ENCODE measurements around the gene NR3C1.

Gene NR3C1

DNA sequence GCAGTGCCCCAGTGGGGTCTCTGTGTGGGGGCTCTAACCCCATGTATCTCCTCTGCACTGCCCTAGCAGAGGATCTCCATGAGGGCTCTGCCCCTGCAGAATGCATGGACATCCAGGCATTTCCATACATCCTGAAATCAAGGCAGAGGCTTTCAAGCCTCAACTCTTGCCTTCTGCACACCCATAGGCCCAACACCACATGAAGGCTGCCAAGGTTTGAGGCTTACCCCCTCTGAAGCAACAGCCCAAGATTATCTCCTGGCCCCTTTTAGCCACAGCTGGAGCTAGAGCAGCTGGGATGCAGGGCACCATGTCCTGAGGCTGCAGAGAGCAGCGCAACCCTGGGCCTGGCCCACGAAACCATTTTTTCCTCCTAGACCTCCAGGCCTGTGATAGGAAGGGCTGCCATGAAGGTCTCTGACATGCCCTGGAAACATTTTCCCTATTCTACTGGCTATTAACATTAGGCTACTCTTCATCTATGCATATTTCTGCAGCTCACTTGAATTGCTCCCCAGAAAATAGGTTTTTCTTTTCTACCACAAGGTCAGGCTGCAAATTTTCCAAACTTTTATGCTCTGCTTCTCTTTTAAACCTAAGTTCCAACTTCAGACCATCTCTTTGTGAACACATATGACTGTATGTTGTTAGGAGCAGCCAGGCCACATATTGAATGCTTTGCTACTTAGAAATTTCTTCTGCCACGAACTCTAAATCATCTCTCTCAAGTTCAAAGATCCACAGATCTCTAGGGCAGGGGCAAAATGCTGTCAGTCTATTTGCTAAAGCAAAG lies 18.4 kb downstream of the NR3C1 start:
- peaks cover 5% of the 10 kb centered on the region for H3K9me3 ChIP-seq (ENCODE audit: low read length)
- no peaks in the 10 kb centered on the region for H3K4me1 ChIP-seq (ENCODE audit: insufficient read depth, low read length)
- H3K4me3 ChIP-seq (ENCODE audit: low read length) = no peak overlapping the region
- H3K36me3 ChIP-seq (ENCODE audit: insufficient read depth, low read length) = no peaks in the 10 kb centered on the region
- H3K27me3 ChIP-seq (ENCODE audit: insufficient read depth, low read length) = no peaks in the 10 kb centered on the region
- no peak overlapping the region for H2AFZ ChIP-seq (ENCODE audit: low read depth, low read length)

DNA sequence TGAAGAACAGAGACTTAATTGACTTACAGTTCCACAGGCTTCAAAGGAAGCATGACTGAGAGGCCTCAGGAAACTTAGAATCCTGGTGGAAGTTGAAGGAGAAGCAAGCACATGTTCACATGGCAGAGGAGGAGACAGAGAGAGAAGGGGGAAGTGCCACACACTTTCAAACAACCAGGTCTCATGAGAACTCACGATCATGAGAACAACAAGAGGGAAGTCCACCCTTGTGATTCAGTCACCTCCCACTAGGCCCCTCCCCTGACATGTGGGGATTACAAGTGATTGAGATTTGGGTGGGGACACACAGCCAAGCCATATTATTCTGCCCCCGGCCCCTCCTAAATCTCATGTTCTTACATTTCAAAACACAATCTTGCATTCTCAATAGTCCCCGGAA lies 19.5 kb downstream of the NR3C1 start:
- Histone ChIP-seq H3K4me1 (ENCODE audit: insufficient read depth, low read length) (no peaks in the 10 kb centered on the region), H3K36me3 (ENCODE audit: insufficient read depth, low read length) (no peaks in the 10 kb centered on the region), H3K27me3 (ENCODE audit: insufficient read depth, low read length) (no peaks in the 10 kb centered on the region), H3K9me3 (ENCODE audit: low read length) (peaks cover 5% of the 10 kb centered on the region), H3K4me3 (ENCODE audit: low read length) (no peak overlapping the region), H2AFZ (ENCODE audit: low read depth, low read length) (no peak overlapping the region)

DNA sequence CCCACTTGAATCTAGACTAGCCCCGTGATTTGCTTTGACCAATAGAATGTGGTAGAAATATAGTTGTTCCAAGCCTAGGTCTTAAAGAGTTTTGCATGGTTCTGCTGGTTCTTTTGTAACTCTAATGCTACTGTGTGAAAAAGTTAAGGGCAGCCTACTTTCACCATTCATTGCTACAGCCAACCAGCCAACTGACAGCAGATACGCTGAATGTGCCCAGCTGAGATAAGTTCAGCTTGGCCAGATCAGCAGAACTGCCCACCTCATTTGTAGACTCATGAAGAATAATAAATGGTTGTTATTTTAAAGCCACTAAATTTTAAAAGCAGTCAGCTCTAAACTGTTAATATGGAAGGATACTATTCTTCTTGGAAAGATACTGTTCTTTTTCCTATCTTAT lies 23.9 kb downstream of the NR3C1 start:
- Histone ChIP-seq H3K36me3 (ENCODE audit: insufficient read depth, low read length) (no peaks in the 10 kb centered on the region), H3K4me3 (ENCODE audit: low read length) (no peak overlapping the region), H3K27me3 (ENCODE audit: insufficient read depth, low read length) (no peaks in the 10 kb centered on the region), H3K4me1 (ENCODE audit: insufficient read depth, low read length) (no peaks in the 10 kb centered on the region), H2AFZ (ENCODE audit: low read depth, low read length) (no peak overlapping the region), H3K9me3 (ENCODE audit: low read length) (peaks cover 2% of the 10 kb centered on the region)

DNA sequence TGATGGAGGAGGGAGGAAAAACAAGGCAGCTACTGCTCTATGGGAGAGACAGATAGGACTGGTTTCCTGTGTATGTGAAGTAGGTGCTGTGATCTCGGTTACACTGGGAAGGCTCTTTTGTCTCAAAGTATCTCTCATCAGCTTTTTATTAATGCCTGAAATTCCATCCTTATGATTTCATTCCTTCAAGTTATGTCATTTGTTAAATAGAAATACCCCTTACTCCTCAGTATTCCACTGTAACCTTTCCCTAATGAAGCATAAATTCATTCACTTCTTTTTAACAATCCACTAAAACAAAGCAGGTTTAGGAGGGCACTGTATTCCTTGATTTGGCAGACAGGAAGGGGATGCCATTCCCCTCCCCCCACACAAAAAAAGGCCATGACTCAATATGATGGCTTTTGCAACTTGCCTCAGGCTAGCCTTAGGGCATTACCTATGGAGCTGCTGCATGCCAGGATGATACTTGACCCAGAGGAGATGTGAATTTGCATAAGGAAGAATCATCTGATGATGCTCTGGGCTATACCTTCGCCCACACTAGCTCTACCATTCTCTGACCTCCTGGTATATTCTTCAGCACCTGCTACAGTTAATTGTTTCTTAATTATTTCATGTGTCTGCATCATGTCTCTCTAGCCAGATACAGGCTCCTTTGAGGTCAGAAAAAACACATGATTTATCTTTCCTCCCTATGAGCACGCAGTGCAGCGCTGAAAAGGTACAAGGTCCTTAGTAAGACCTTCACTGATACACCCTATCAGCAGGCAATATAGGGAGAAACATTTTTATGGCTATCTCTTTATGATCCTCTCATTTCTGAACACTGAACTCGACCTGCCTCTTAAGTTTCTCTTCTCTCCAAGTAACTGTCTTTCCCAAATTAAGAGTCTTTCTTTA lies 26.3 kb downstream of the NR3C1 start:
- H3K4me3 ChIP-seq (ENCODE audit: low read length) = no peak overlapping the region
- H3K27me3 ChIP-seq (ENCODE audit: insufficient read depth, low read length) = no peaks in the 10 kb centered on the region
- no peaks in the 10 kb centered on the region for H3K9me3 ChIP-seq (ENCODE audit: low read length)
- H3K36me3 ChIP-seq (ENCODE audit: insufficient read depth, low read length) = no peaks in the 10 kb centered on the region
- no peaks in the 10 kb centered on the region for H3K4me1 ChIP-seq (ENCODE audit: insufficient read depth, low read length)
- H2AFZ ChIP-seq (ENCODE audit: low read depth, low read length) = no peak overlapping the region

DNA sequence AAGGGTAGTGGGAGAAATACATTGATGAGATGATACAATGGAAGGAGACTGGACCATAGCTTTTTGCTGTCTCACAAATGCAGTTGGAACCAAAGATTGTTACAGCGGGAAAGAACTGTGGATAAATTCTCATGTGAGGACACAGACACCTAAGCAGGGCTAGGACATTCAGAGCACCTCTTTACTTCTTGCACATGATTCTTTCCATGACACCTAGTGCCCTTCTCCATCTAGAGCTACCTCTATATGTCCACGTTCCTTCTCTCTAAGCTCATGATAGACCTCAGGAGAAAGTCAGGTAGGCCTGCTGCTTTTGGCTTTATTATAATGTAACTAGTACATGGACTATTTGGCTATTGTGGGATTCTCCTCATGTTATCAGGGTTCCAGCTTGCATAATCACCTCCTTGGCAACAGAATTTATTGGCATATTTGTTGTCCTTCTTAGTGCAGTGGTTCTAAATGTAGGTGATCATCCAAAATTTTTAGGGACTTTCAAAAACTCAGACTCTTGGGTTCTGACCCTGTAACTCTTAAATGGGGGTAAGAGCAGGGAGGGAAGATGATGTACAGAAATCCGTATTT lies 27.2 kb downstream of the NR3C1 start:
- no peaks in the 10 kb centered on the region for H3K27me3 ChIP-seq (ENCODE audit: insufficient read depth, low read length)

DNA sequence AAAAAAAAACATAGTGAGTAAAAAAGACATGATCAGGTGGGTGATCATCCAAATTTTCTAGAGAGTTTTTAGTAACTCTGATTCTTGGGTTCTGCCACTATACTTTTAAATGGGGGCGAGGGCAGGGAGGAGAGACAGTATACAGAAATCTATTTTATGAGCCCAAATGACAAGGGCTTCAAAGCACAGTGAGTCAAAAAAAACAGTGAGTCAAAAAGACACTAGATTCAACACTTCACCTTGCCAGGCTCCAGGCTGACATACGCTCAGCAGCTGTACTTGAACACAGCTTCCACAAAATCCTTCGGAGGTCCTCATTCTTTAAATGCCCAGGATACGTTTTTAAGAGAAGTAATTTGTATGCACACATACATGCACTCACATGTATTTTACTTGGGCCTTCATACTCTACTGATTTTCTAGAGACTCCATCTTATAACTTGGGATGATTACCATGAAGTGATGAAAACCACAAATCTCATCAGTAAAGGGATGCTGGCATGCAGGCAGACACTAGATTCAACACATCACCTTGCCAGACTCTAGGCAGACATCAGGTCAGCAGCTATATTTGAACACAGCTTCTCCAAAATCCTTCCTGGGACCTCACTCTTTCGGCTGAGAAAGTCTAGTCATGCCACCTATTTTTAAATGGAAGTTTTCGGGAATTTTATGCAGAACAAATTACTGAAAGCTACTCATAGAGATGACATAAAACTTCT lies 28.8 kb downstream of the NR3C1 start:
- Histone ChIP-seq H3K4me3 (ENCODE audit: low read length) (no peak overlapping the region), H2AFZ (ENCODE audit: low read depth, low read length) (no peak overlapping the region), H3K36me3 (ENCODE audit: insufficient read depth, low read length) (no peaks in the 10 kb centered on the region), H3K4me1 (ENCODE audit: insufficient read depth, low read length) (no peaks in the 10 kb centered on the region), H3K9me3 (ENCODE audit: low read length) (no peaks in the 10 kb centered on the region), H3K27me3 (ENCODE audit: insufficient read depth, low read length) (no peaks in the 10 kb centered on the region)

More for the DNA sequence above, 27.2 kb downstream of the NR3C1 start:
- no peaks in the 10 kb centered on the region for H3K4me1 ChIP-seq (ENCODE audit: insufficient read depth, low read length)
- no peak overlapping the region for H3K4me3 ChIP-seq (ENCODE audit: low read length)
- no peaks in the 10 kb centered on the region for H3K9me3 ChIP-seq (ENCODE audit: low read length)
- H2AFZ ChIP-seq (ENCODE audit: low read depth, low read length) = no peak overlapping the region
- H3K36me3 ChIP-seq (ENCODE audit: insufficient read depth, low read length) = no peaks in the 10 kb centered on the region

DNA sequence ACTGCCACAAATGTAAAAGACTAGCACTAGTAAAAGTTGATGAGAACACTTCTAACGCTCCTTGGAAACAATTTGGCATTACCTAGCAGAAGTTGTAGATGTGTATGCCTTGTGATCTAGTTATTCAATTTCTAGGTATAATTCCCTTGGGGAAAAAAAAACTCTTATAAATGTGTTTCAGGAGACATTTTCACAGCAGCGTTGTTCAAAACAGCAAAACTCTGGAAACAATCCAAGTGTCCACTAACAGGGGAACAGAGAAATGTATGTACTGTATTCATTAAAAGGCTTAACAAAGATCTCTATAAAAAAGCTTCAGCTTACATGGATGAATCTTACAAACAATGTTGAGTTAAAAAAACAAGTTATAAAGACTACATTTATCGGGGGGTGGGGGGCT lies 30.4 kb downstream of the NR3C1 start:
- Histone ChIP-seq H3K36me3 (ENCODE audit: insufficient read depth, low read length) (no peaks in the 10 kb centered on the region), H2AFZ (ENCODE audit: low read depth, low read length) (no peak overlapping the region), H3K4me1 (ENCODE audit: insufficient read depth, low read length) (no peaks in the 10 kb centered on the region), H3K4me3 (ENCODE audit: low read length) (no peak overlapping the region), H3K9me3 (ENCODE audit: low read length) (no peaks in the 10 kb centered on the region), H3K27me3 (ENCODE audit: insufficient read depth, low read length) (no peaks in the 10 kb centered on the region)

DNA sequence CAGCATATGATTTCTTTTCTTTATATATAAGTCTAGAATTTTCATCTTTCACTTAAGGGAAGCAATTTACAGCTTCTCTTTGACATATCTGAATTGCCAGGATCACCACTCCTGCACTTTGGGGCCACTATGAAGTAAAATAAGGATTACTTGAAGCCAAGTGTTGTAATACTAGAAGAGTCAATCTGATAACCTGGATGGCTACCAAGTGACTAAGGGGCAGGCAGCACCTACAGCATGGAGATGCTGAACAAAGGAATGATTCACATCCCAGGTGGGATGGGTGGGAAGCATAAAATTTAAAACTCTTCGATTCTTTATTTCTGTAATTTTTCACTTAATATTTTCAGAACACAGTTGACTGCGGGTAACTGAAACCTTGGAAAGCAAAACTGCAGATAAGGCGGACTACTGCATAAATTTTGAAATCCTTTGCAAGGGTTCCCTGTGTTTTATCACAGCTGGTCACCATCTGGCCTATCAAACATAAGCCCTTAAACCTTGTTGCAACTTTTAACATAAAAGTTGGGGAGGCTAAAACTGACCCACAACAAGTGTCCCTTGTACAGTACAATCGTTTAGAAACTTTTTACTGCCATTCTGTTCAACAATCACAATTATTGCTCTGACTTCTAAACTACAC lies 31.2 kb downstream of the NR3C1 start:
- no peak overlapping the region for H2AFZ ChIP-seq (ENCODE audit: low read depth, low read length)
- H3K36me3 ChIP-seq (ENCODE audit: insufficient read depth, low read length) = no peaks in the 10 kb centered on the region
- H3K4me1 ChIP-seq (ENCODE audit: insufficient read depth, low read length) = no peaks in the 10 kb centered on the region
- no peaks in the 10 kb centered on the region for H3K27me3 ChIP-seq (ENCODE audit: insufficient read depth, low read length)
- H3K9me3 ChIP-seq (ENCODE audit: low read length) = no peaks in the 10 kb centered on the region
- no peak overlapping the region for H3K4me3 ChIP-seq (ENCODE audit: low read length)

DNA sequence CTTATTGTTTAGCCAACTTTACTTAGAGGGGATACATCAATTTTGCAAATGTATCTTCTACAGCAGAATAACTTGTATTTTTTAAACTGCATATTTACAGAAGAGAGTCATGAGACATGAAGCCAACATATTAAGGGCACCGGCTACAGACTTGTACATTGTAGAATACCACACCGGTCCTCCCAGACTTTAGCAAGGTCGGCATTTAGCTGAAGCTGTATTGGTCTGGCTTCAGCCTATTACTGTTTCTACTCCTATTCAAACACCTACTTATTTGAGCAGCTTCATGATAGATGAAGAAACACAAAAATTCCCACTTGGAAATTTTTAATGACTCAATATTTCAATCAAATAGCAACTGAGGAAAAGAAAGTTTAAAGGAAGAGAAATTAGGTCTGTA lies 33.0 kb downstream of the NR3C1 start:
- Histone ChIP-seq H3K36me3 (ENCODE audit: insufficient read depth, low read length) (no peaks in the 10 kb centered on the region), H3K9me3 (ENCODE audit: low read length) (no peaks in the 10 kb centered on the region), H3K27me3 (ENCODE audit: insufficient read depth, low read length) (no peaks in the 10 kb centered on the region), H3K4me3 (ENCODE audit: low read length) (no peak overlapping the region), H2AFZ (ENCODE audit: low read depth, low read length) (no peak overlapping the region), H3K4me1 (ENCODE audit: insufficient read depth, low read length) (no peaks in the 10 kb centered on the region)

DNA sequence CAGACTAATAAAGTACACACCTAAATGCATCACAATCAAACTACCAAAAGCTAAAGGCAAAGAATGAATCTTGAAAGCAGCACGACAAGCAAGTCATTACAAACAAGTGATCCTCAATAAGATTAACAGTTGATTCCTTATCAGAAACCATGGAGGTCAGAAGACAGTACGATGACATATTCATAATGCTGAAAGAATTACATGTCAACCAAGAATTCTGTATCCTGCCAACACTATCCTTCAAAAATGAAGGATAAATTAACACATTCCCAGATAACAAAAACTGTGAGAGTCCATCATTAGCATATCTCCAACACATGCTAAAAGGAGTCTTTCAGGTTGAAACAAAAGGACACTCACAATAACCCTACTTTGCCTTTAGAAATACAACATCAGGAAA lies 39.4 kb downstream of the NR3C1 start:
- no peaks in the 10 kb centered on the region for H3K4me1 ChIP-seq (ENCODE audit: insufficient read depth, low read length)
- no peak overlapping the region for H3K4me3 ChIP-seq (ENCODE audit: low read length)
- no peaks in the 10 kb centered on the region for H3K9me3 ChIP-seq (ENCODE audit: low read length)
- no peaks in the 10 kb centered on the region for H3K27me3 ChIP-seq (ENCODE audit: insufficient read depth, low read length)
- H3K36me3 ChIP-seq (ENCODE audit: insufficient read depth, low read length) = no peaks in the 10 kb centered on the region
- no peak overlapping the region for H2AFZ ChIP-seq (ENCODE audit: low read depth, low read length)

DNA sequence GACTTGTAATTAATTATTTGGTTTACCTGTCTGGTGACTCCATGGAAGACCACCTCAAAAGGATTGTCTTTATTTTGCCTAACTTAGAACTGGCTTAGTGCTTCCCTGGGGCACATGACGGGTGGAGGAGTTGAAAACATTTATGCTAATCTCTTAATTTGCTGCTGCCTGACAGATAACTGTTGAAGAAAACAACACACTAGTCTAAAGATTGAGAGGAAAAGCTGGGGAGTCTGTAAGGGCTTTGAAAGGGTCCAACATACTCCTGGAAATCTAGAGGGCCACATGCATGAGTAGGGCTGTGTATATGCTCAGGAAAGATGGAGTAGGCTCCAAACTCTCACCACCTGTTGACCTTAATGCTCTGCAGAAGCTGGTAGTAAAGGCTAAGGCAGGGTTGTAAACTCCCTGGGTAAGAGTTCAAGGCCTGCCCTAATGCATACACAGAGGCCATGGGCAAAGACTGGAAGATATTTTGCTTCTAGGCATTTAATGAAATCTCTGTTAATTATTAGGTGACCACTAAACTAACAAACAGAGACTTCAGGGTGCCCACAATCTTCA lies 40.7 kb downstream of the NR3C1 start:
- no peaks in the 10 kb centered on the region for H3K4me1 ChIP-seq (ENCODE audit: insufficient read depth, low read length)
- H3K36me3 ChIP-seq (ENCODE audit: insufficient read depth, low read length) = no peaks in the 10 kb centered on the region
- no peaks in the 10 kb centered on the region for H3K27me3 ChIP-seq (ENCODE audit: insufficient read depth, low read length)

DNA sequence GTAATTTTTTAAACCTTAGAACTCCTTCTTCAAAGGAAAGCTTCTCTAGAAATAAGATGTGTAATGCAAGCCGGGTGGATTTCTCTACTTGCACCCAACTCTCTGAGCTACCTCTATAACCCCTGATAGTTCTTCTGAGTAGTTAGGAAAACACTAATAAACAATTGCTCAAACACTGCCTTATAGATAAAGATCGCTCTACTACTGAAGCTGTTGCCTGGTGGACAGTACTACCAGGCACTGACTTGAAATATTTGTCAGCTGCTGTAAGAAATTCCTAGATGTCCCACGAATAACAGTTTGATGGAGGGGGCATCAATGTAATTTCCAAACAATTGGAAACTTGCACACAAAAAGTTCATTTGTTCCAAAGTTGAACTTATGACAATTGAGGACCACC lies 42.0 kb downstream of the NR3C1 start:
- H3K9me3 ChIP-seq (ENCODE audit: low read length) = no peaks in the 10 kb centered on the region
- H3K4me3 ChIP-seq (ENCODE audit: low read length) = no peak overlapping the region
- no peak overlapping the region for H2AFZ ChIP-seq (ENCODE audit: low read depth, low read length)
- H3K27me3 ChIP-seq (ENCODE audit: insufficient read depth, low read length) = no peaks in the 10 kb centered on the region
- no peaks in the 10 kb centered on the region for H3K36me3 ChIP-seq (ENCODE audit: insufficient read depth, low read length)
- H3K4me1 ChIP-seq (ENCODE audit: insufficient read depth, low read length) = no peaks in the 10 kb centered on the region

More for the DNA sequence above, 40.7 kb downstream of the NR3C1 start:
- no peak overlapping the region for H2AFZ ChIP-seq (ENCODE audit: low read depth, low read length)
- no peak overlapping the region for H3K4me3 ChIP-seq (ENCODE audit: low read length)
- H3K9me3 ChIP-seq (ENCODE audit: low read length) = no peaks in the 10 kb centered on the region

All from neuron (in vitro differentiated cells).